Renal cortex interstitium (tissue), 15 donors: Measurements from ENCODE around the gene CHAD. TPM values are rescaled to one million over a fixed set of nuclear protein-coding genes. Genes with fewer than 3 reads are reported as not detected.

ENCODE experiments used
- DNase-seq, 11 donors: peaks; one replicate each; pipeline ENCODE4 v3.0.0-alpha.2; 2013; ENCODE audit warnings: low read depth in 9 of 11, low spot score in 4 of 11; ENCODE audit errors: extremely low read depth in 1 of 11
- long read RNA-seq, 16 experiments: transcript quantifications; one replicate each; lab custom pipeline, GENCODE V29; 2026
- polyA plus RNA-seq, 3 donors: library from polyadenylated mRNA; unstranded; fragments of 120-200 nt; gene quantifications; one replicate each; pipeline ENCODE4 v1.2.1, GENCODE V29; 2013; ENCODE audit not compliant: insufficient read length in 3 of 3

Gene CHAD
- polyA plus RNA-seq: 1 to 10 TPM; 2.1 to 5.4 (median 2.2) TPM
- long read RNA-seq, donor 1, partial matches to known transcripts: 0 of 1 reads
- long read RNA-seq, donor 1, other reads (novel, unspliced or antisense): 0 of 1 reads
- long read RNA-seq, donor 2, partial matches to known transcripts: 0 of 1 reads
- long read RNA-seq, donor 2, other reads (novel, unspliced or antisense): 0 of 1 reads
- long read RNA-seq, donor 3, partial matches to known transcripts: 99 of 105 reads
- long read RNA-seq, donor 3, other reads (novel, unspliced or antisense): 5 of 105 reads
- long read RNA-seq, donor 4: 0 reads
- long read RNA-seq, donor 5: 0 reads
- long read RNA-seq, donor 6: 0 reads
- long read RNA-seq, donor 7: 0 reads
- long read RNA-seq, donor 8: 0 reads
- long read RNA-seq, donor 9: 0 reads
- long read RNA-seq, donor 10: 0 reads
- long read RNA-seq, donor 11: 0 reads
- long read RNA-seq, donor 12: 0 reads
- long read RNA-seq, donor 13: 0 reads
- long read RNA-seq, donor 14: 0 reads
- long read RNA-seq, donor 15: 0 reads
- long read RNA-seq, donor 16: 0 reads

GRCh38 chr17:50468304-50469207, at the start of gene CHAD:
TSS of gene CHAD (minus strand) at chr17:50468880. CDS start at chr17:50468813, 67 bp downstream.
- no peak for DNase-seq

GRCh38 chr17:50517504-50518383, 49.1 kb upstream of the CHAD start:
- no peak for DNase-seq

GRCh38 chr17:50517011-50517410, 48.3 kb upstream of the CHAD start:
- DNase-seq: no peak

GRCh38 chr17:50514936-50515702, 46.4 kb upstream of the CHAD start:
- no peak for DNase-seq

GRCh38 chr17:50514388-50514787, 45.7 kb upstream of the CHAD start:
- no peak for DNase-seq

- DNase-seq: no peak
Measured at GRCh38 chr17:50513495-50513894, 44.8 kb upstream of the CHAD start.

- DNase-seq: no peak
Measured at GRCh38 chr17:50511058-50511457, 42.4 kb upstream of the CHAD start.

GRCh38 chr17:50508573-50509460, 40.1 kb upstream of the CHAD start:
- DNase-seq: no peak

GRCh38 chr17:50507871-50508572, 39.3 kb upstream of the CHAD start, which contains the start of gene MYCBPAP:
TSS of gene MYCBPAP (plus strand) at chr17:50508439. CDS start at chr17:50508675, 236 bp downstream.
- DNase-seq: peak in 10 of 11 donors; percentile 67 to 79 (median 74)

- DNase-seq: no peak
Measured at GRCh38 chr17:50506298-50506697, 37.6 kb upstream of the CHAD start.

GRCh38 chr17:50505591-50506130, 37.0 kb upstream of the CHAD start:
- no peak for DNase-seq

- no peak for DNase-seq
Measured at GRCh38 chr17:50502301-50502990, 33.8 kb upstream of the CHAD start.

- no peak for DNase-seq
Measured at GRCh38 chr17:50501054-50501453, 32.4 kb upstream of the CHAD start.

- DNase-seq: no peak
Measured at GRCh38 chr17:50499721-50500120, 31.0 kb upstream of the CHAD start.

- DNase-seq: no peak
Measured at GRCh38 chr17:50499270-50499669, 30.6 kb upstream of the CHAD start.
